ENCODE data around the gene RFFL.
"Not testable (repeated sequence)": the region's sequence is repeated elsewhere in the genome, so short reads cannot be mapped to it uniquely, and the experiment has no call there.

The RFFL gene

DNA sequence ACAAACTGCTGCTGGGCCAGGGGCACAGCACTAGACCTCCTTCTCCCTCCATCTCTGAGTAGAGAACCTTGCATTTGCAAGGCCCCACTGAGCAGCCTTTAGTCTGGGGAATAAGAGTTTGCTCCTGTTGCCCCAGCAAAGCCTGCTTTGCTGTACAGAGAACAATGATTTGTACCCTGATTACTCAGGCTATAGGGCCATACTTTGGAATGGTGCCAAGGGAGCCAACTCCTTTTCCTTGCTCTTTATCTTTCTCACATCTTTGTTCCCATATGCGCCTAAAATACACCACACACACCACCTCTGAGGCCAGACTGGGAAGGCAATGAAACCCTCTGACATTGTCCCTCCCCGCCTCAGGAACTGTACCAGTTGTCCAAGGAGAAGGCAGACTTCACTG lies 62.0 kb downstream of the RFFL start:
- H3K4me2 ChIP-seq (ENCODE audit: low read length), result no peak overlapping the region
- no peaks in the 10 kb centered on the region for H3K9me2 ChIP-seq (replicated peaks; ENCODE audit: control insufficient read depth, low read length)
- H3K4me1 ChIP-seq (ENCODE audit: control insufficient read depth, low read length), result no peaks in the 10 kb centered on the region
- H3K4me3 ChIP-seq (ENCODE audit: low read length), result no peak overlapping the region
- H3K9me3 ChIP-seq (ENCODE audit: control insufficient read depth, insufficient read depth, low read length), result no peaks in the 10 kb centered on the region
- H3K27me3 ChIP-seq (ENCODE audit: control insufficient read depth, low read length), result no peaks in the 10 kb centered on the region
- H3F3A ChIP-seq (ENCODE audit: control insufficient read depth, insufficient read depth), result no peaks in the 10 kb centered on the region
- H3K27ac ChIP-seq (ENCODE audit: low read depth, low read length), result no peak overlapping the region
- TF ChIP-seq, protein P1, sequence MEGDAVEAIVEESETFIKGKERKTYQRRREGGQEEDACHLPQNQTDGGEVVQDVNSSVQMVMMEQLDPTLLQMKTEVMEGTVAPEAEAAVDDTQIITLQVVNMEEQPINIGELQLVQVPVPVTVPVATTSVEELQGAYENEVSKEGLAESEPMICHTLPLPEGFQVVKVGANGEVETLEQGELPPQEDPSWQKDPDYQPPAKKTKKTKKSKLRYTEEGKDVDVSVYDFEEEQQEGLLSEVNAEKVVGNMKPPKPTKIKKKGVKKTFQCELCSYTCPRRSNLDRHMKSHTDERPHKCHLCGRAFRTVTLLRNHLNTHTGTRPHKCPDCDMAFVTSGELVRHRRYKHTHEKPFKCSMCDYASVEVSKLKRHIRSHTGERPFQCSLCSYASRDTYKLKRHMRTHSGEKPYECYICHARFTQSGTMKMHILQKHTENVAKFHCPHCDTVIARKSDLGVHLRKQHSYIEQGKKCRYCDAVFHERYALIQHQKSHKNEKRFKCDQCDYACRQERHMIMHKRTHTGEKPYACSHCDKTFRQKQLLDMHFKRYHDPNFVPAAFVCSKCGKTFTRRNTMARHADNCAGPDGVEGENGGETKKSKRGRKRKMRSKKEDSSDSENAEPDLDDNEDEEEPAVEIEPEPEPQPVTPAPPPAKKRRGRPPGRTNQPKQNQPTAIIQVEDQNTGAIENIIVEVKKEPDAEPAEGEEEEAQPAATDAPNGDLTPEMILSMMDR (IDR thresholded peaks at IDR 0.05; ENCODE audit: low read depth, low read length, poor library complexity, severe bottlenecking), result no peak
- no peak for TF ChIP-seq EZH2phosphoT487 (IDR thresholded peaks at IDR 0.05; ENCODE audit: borderline replicate concordance, low read length)
- peaks cover 77% of the 10 kb centered on the region for H3K36me3 ChIP-seq (ENCODE audit: control insufficient read depth, low read length)
- H4K20me1 ChIP-seq (ENCODE audit: control insufficient read depth, insufficient read depth, low read depth, low read length), result no peaks in the 10 kb centered on the region
- H3K79me2 ChIP-seq (ENCODE audit: control insufficient read depth, low read length), result no peaks in the 10 kb centered on the region

DNA sequence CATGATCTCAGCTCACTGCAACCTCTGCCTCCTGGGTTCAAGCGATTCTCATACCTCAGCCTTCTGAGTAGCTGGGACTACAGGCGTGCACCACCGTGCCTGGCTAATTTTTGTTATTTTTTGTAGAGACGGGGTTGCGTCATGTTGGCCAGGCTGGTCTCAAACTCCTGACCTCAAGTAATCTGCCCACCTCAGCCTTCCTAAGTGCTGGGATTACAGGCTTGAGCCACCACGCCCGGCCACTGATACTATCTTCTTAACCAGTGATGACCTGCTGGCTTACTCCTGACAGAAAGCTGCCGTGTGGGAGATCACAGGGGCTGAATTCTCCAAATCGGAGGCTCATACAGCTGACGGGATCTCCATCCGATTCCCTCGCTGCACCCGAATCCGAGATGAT lies 62.5 kb downstream of the RFFL start:
- peaks cover 78% of the 10 kb centered on the region for H3K36me3 ChIP-seq (ENCODE audit: control insufficient read depth, low read length)
- H4K20me1 ChIP-seq (ENCODE audit: control insufficient read depth, insufficient read depth, low read depth, low read length); H3K27ac ChIP-seq (ENCODE audit: low read depth, low read length): not testable (repeated sequence)

DNA sequence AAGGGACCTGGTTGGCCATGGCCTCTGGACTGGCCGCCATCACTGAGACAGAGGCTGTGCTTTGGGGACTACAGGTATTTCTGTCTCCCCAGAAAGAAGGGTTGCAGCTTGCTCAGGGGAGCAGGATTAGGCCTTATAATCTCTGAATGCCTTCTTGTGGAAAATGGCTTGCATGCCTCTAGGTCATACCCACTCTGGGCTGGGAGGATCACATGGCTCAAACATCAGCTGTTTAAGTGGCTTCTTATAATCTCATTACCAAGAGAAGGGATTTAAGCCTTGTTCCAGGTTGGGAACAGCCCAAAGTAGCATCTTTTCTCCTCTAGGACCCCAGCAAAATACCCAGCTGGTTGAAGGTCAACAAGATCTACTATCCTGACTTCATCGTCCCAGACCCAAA lies 64.1 kb downstream of the RFFL start:
- TF ChIP-seq, protein P1 (IDR thresholded peaks at IDR 0.05; ENCODE audit: low read depth, low read length, poor library complexity, severe bottlenecking), result no peak
- no peak for TF ChIP-seq EZH2phosphoT487 (IDR thresholded peaks at IDR 0.05; ENCODE audit: borderline replicate concordance, low read length)
- no peaks in the 10 kb centered on the region for H3F3A ChIP-seq (ENCODE audit: control insufficient read depth, insufficient read depth)

More for the DNA sequence above, 62.5 kb downstream of the RFFL start:
- not testable (repeated sequence) for H3K4me1 ChIP-seq (ENCODE audit: control insufficient read depth, low read length); H3K4me3 ChIP-seq (ENCODE audit: low read length); H3K9me2 ChIP-seq (replicated peaks; ENCODE audit: control insufficient read depth, low read length); H3K4me2 ChIP-seq (ENCODE audit: low read length); H3F3A ChIP-seq (ENCODE audit: control insufficient read depth, insufficient read depth); H3K27me3 ChIP-seq (ENCODE audit: control insufficient read depth, low read length); H3K9me3 ChIP-seq (ENCODE audit: control insufficient read depth, insufficient read depth, low read length); H3K79me2 ChIP-seq (ENCODE audit: control insufficient read depth, low read length)

DNA sequence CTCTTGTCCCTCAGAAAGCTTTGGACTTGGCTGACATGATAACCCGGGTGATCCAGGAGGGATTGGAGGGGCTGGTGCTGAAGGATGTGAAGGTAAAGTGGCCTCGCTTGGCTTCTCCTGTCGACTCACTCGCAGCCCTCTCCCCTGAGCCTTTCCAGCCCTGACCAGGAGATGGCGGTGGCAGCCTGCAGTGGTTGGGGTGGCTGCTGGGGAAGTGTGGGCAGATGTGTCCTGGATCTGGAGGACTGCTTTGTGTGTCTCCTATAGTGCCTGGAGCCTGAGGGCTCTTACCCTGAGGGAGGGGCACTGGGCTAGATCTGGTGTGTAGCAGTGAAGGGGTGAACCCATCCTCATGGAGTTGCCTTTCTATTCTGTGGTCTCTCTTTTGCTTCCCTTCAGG lies 65.3 kb downstream of the RFFL start:
- Histone ChIP-seq H3K27me3 (ENCODE audit: control insufficient read depth, low read length) (no peaks in the 10 kb centered on the region), H3K36me3 (ENCODE audit: control insufficient read depth, low read length) (peaks cover 87% of the 10 kb centered on the region), H3K4me3 (ENCODE audit: low read length) (no peak overlapping the region), H3K4me1 (ENCODE audit: control insufficient read depth, low read length) (no peaks in the 10 kb centered on the region), H3K9me3 (ENCODE audit: control insufficient read depth, insufficient read depth, low read length) (no peaks in the 10 kb centered on the region), H3K9me2 (replicated peaks; ENCODE audit: control insufficient read depth, low read length) (no peaks in the 10 kb centered on the region), H3K4me2 (ENCODE audit: low read length) (no peak overlapping the region), H3K27ac (ENCODE audit: low read depth, low read length) (no peak overlapping the region), H4K20me1 (ENCODE audit: control insufficient read depth, insufficient read depth, low read depth, low read length) (no peaks in the 10 kb centered on the region), H3F3A (ENCODE audit: control insufficient read depth, insufficient read depth) (no peaks in the 10 kb centered on the region), H3K79me2 (ENCODE audit: control insufficient read depth, low read length) (no peaks in the 10 kb centered on the region)
- TF ChIP-seq, protein P1 (IDR thresholded peaks at IDR 0.05; ENCODE audit: low read depth, low read length, poor library complexity, severe bottlenecking), result peak; percentile 68
- TF ChIP-seq EZH2phosphoT487 (IDR thresholded peaks at IDR 0.05; ENCODE audit: borderline replicate concordance, low read length), result no peak

More for the DNA sequence above, 64.1 kb downstream of the RFFL start:
- Histone ChIP-seq H3K27me3 (ENCODE audit: control insufficient read depth, low read length) (no peaks in the 10 kb centered on the region), H3K9me3 (ENCODE audit: control insufficient read depth, insufficient read depth, low read length) (no peaks in the 10 kb centered on the region), H3K9me2 (replicated peaks; ENCODE audit: control insufficient read depth, low read length) (no peaks in the 10 kb centered on the region), H3K4me1 (ENCODE audit: control insufficient read depth, low read length) (no peaks in the 10 kb centered on the region), H3K79me2 (ENCODE audit: control insufficient read depth, low read length) (no peaks in the 10 kb centered on the region), H4K20me1 (ENCODE audit: control insufficient read depth, insufficient read depth, low read depth, low read length) (no peaks in the 10 kb centered on the region), H3K4me3 (ENCODE audit: low read length) (no peak overlapping the region), H3K27ac (ENCODE audit: low read depth, low read length) (no peak overlapping the region), H3K4me2 (ENCODE audit: low read length) (no peak overlapping the region), H3K36me3 (ENCODE audit: control insufficient read depth, low read length) (peaks cover 83% of the 10 kb centered on the region)
